Embryonic facial prominence (tissue), 1 donor: ENCODE results near the gene CDC25C.

Source experiments
- DNase-seq: peaks from one replicate; pipeline ENCODE4 v3.0.0-alpha.2; 2016; ENCODE audit errors: extremely low spot score

Gene CDC25C

GRCh38 chr5:138331449-138332368 lies at the start of gene CDC25C:
Gene CDC25C, minus strand, starts transcription at chr5:138331804. Its CDS starts 624 bp downstream, at chr5:138331180.
- DNase-seq = peak; percentile 96

- DNase-seq = no peak
These were observed 41.0 kb upstream of the CDC25C start for GRCh38 chr5:138372653-138373052.

GRCh38 chr5:138372225-138372624 lies 40.6 kb upstream of the CDC25C start:
- no peak for DNase-seq

- DNase-seq = no peak
These were observed 39.9 kb upstream of the CDC25C start for GRCh38 chr5:138371454-138371853.

GRCh38 chr5:138370537-138370936 lies 38.9 kb upstream of the CDC25C start:
- DNase-seq = no peak

GRCh38 chr5:138369706-138370105 lies 38.1 kb upstream of the CDC25C start:
- DNase-seq = no peak

- DNase-seq = no peak
These were observed 37.7 kb upstream of the CDC25C start for GRCh38 chr5:138369261-138369660.

- DNase-seq = no peak
These were observed 35.2 kb upstream of the CDC25C start for GRCh38 chr5:138366632-138367382.

GRCh38 chr5:138364576-138364975 lies 33.0 kb upstream of the CDC25C start:
- DNase-seq = no peak

- no peak for DNase-seq
These were observed 29.4 kb upstream of the CDC25C start for GRCh38 chr5:138360941-138361452.

- no peak for DNase-seq
These were observed 28.0 kb upstream of the CDC25C start for GRCh38 chr5:138359621-138360020.

GRCh38 chr5:138354926-138355378 lies 23.3 kb upstream of the CDC25C start:
- DNase-seq = no peak

- DNase-seq = no peak
These were observed 22.8 kb upstream of the CDC25C start for GRCh38 chr5:138354387-138354786.

GRCh38 chr5:138353560-138354080 lies 22.0 kb upstream of the CDC25C start:
- no peak for DNase-seq

- no peak for DNase-seq
These were observed 21.3 kb upstream of the CDC25C start for GRCh38 chr5:138352722-138353559.

GRCh38 chr5:138352071-138352721 lies 20.6 kb upstream of the CDC25C start, which contains the start of gene KDM3B:
Gene KDM3B, plus strand, starts transcription at chr5:138352685. Its CDS starts 111 bp downstream, at chr5:138352796.
- peak; percentile 76 for DNase-seq

- DNase-seq = no peak
These were observed 19.9 kb upstream of the CDC25C start for GRCh38 chr5:138351517-138351916.

GRCh38 chr5:138351056-138351455 lies 19.5 kb upstream of the CDC25C start:
- DNase-seq = no peak

- no peak for DNase-seq
These were observed 18.9 kb upstream of the CDC25C start for GRCh38 chr5:138350563-138350890.

GRCh38 chr5:138349852-138350562 lies 18.4 kb upstream of the CDC25C start:
- DNase-seq = no peak
